Right kidney (tissue), 1 donor: ENCODE measurements around the gene IGSF21.
"Not testable (repeated sequence)": the region's sequence is repeated elsewhere in the genome, so short reads cannot be mapped to it uniquely, and the experiment has no call there.

Source experiments
- DNase-seq: peaks from one replicate; pipeline ENCODE4 v3.0.0-alpha.2; 2016

The IGSF21 gene

GRCh38 chr1:18145851-18146618, 38.4 kb downstream of the IGSF21 start:
- DNase-seq: no peak

GRCh38 chr1:18146886-18147285, 39.3 kb downstream of the IGSF21 start:
- no peak for DNase-seq

GRCh38 chr1:18147672-18148071, 40.1 kb downstream of the IGSF21 start:
- DNase-seq: no peak

GRCh38 chr1:18148461-18148860, 40.9 kb downstream of the IGSF21 start:
- no peak for DNase-seq

GRCh38 chr1:18149027-18149641, 41.5 kb downstream of the IGSF21 start:
- DNase-seq: peak; percentile 47

GRCh38 chr1:18151436-18152122, 44.0 kb downstream of the IGSF21 start:
- no peak for DNase-seq

- DNase-seq: no peak
Measured at GRCh38 chr1:18154430-18155194, 47.0 kb downstream of the IGSF21 start.

- DNase-seq: no peak
Measured at GRCh38 chr1:18155881-18156385, 48.3 kb downstream of the IGSF21 start.

GRCh38 chr1:18157352-18157751, 49.8 kb downstream of the IGSF21 start:
- no peak for DNase-seq

- no peak for DNase-seq
Measured at GRCh38 chr1:18157968-18158367, 50.4 kb downstream of the IGSF21 start.

- no peak for DNase-seq
Measured at GRCh38 chr1:18158714-18159113, 51.1 kb downstream of the IGSF21 start.

- no peak for DNase-seq
Measured at GRCh38 chr1:18160290-18160942, 52.8 kb downstream of the IGSF21 start.

GRCh38 chr1:18161690-18162089, 54.1 kb downstream of the IGSF21 start:
- DNase-seq: no peak

- not testable (repeated sequence) for DNase-seq
Measured at GRCh38 chr1:18165640-18166039, 58.0 kb downstream of the IGSF21 start.

- DNase-seq: no peak
Measured at GRCh38 chr1:18166341-18166740, 58.7 kb downstream of the IGSF21 start.

- DNase-seq: no peak
Measured at GRCh38 chr1:18166929-18167328, 59.3 kb downstream of the IGSF21 start.

GRCh38 chr1:18170444-18170843, 62.8 kb downstream of the IGSF21 start:
- DNase-seq: no peak

GRCh38 chr1:18174037-18174436, 66.4 kb downstream of the IGSF21 start:
- DNase-seq: no peak

GRCh38 chr1:18175051-18175450, 67.5 kb downstream of the IGSF21 start:
- no peak for DNase-seq

GRCh38 chr1:18175530-18176377, 68.2 kb downstream of the IGSF21 start:
- DNase-seq: no peak

- no peak for DNase-seq
Measured at GRCh38 chr1:18176619-18177018, 69.0 kb downstream of the IGSF21 start.
